IMR-90 (cell line): Measurements from ENCODE around the gene ZNF514. TPM values are rescaled to one million over a fixed set of nuclear protein-coding genes. Genes with fewer than 3 reads are reported as not detected.

Experiments
- ATAC-seq: fragments of 200-7000 bp; cut with Tn5 transposase; 2 replicates; pipeline ENCODE4 v1.9.1; 2020; ENCODE audit warnings: low read depth, mild to moderate bottlenecking, moderate library complexity
- BruUV-seq: library from RNA; stranded (reverse); fragments of 400-500 nt; replicated peaks from 2 replicates; lab custom pipeline; 2021; lab: Mats Ljungman, UMichigan
- CTCF ChIA-PET: fragments of 300-600 bp; formaldehyde crosslinking; extraction: SDS; loops from one replicate; lab custom pipeline; 2021; ENCODE audit warnings: antibody characterized with exemption; lab: Yijun Ruan, JAX
- POLR2A ChIA-PET: fragments of 300-600 bp; sonication (Branson Sonifier 250); formaldehyde crosslinking; loops from one replicate; lab custom pipeline; 2022; ENCODE audit warnings: antibody characterized with exemption; ENCODE audit not compliant: unreplicated experiment; lab: Charles Lee
- DNase-seq: peaks from one replicate; pipeline ENCODE4 v3.0.0; 2013
- H2AFZ ChIP-seq: replicated peaks from 2 replicates; pipeline ENCODE3; 2013; ENCODE audit warnings: low read length, mild to moderate bottlenecking; ENCODE audit not compliant: poor library complexity
- H2AK5ac ChIP-seq: 2 replicates; pipeline ENCODE4 v1.6.1; 2013; ENCODE audit warnings: low read depth, low read length, inconsistent platforms
- H2AK9ac ChIP-seq: replicated peaks from 2 replicates; pipeline ENCODE3; 2013; ENCODE audit warnings: mild to moderate bottlenecking, low read depth, low read length, moderate library complexity; ENCODE audit not compliant: poor library complexity
- H2BK120ac ChIP-seq: 2 replicates; pipeline ENCODE4 v1.6.1; 2013; ENCODE audit warnings: low read depth, low read length, inconsistent platforms
- H2BK15ac ChIP-seq: 3 replicates; pipeline ENCODE4 v1.6.1; 2013; ENCODE audit warnings: low read depth, low read length, inconsistent platforms
- H2BK20ac ChIP-seq: 2 replicates; pipeline ENCODE4 v1.6.1; 2013; ENCODE audit warnings: low read depth, mild to moderate bottlenecking, inconsistent platforms, low read length, moderate library complexity
- H2BK5ac ChIP-seq: 2 replicates; pipeline ENCODE4 v1.6.1; 2013; ENCODE audit warnings: mild to moderate bottlenecking, low read depth, low read length, inconsistent platforms; ENCODE audit not compliant: poor library complexity, severe bottlenecking
- H3K14ac ChIP-seq: replicated peaks from 2 replicates; pipeline ENCODE4 v1.6.1; 2013; ENCODE audit warnings: low read depth, low read length, inconsistent platforms
- H3K18ac ChIP-seq: 2 replicates; pipeline ENCODE4 v1.6.1; 2013; ENCODE audit warnings: low read depth, low read length, control low read depth
- H3K23ac ChIP-seq: 2 replicates; pipeline ENCODE4 v1.6.1; 2013; ENCODE audit warnings: low read depth, low read length, inconsistent platforms
- H3K27ac ChIP-seq: 2 replicates; pipeline ENCODE4 v1.5.1; 2013; ENCODE audit warnings: mild to moderate bottlenecking, control low read depth, low read length; ENCODE audit not compliant: insufficient read depth
- H3K27me3 ChIP-seq: 2 replicates; pipeline ENCODE4 v1.6.1; 2013; ENCODE audit warnings: low read length; ENCODE audit not compliant: control insufficient read depth, insufficient read depth
- H3K36me3 ChIP-seq: 2 replicates; pipeline ENCODE4 v1.6.1; 2013; ENCODE audit warnings: low read length, mixed read lengths; ENCODE audit not compliant: control insufficient read depth, insufficient read depth
- H3K4ac ChIP-seq: 2 replicates; pipeline ENCODE4 v1.6.1; 2013; ENCODE audit warnings: low read depth, low read length, inconsistent platforms
- H3K4me1 ChIP-seq: 2 replicates; pipeline ENCODE4 v1.6.1; 2013; ENCODE audit warnings: low read length, mixed read lengths; ENCODE audit not compliant: control insufficient read depth, insufficient read depth
- H3K4me2 ChIP-seq: 2 replicates; pipeline ENCODE4 v1.6.1; 2013; ENCODE audit warnings: low read depth, mild to moderate bottlenecking, control low read depth, low read length, moderate library complexity
- H3K4me3 ChIP-seq: 2 replicates; pipeline ENCODE4 v1.5.1; 2013; ENCODE audit warnings: low read depth, mild to moderate bottlenecking, control low read depth, low read length, moderate library complexity; ENCODE audit not compliant: insufficient read depth
- H3K56ac ChIP-seq: 2 replicates; pipeline ENCODE4 v1.6.1; 2013; ENCODE audit warnings: low read length, inconsistent platforms; ENCODE audit not compliant: insufficient read depth; ENCODE audit errors: extremely low read depth
- H3K79me1 ChIP-seq, 2 experiments: 2 replicates each; pipeline ENCODE4 v1.6.1; 2013; ENCODE audit warnings: low read length in 2 of 2, inconsistent platforms in 1 of 2, low read depth in 1 of 2
- H3K9ac ChIP-seq: 2 replicates; pipeline ENCODE4 v1.6.1; 2013; ENCODE audit warnings: low read depth, low read length, control low read depth
- H3K9me1 ChIP-seq: 2 replicates; pipeline ENCODE4 v1.6.1; 2013; ENCODE audit warnings: low read length, inconsistent platforms; ENCODE audit not compliant: insufficient read depth
- H3K9me3 ChIP-seq: 2 replicates; pipeline ENCODE4 v1.6.1; 2013; ENCODE audit warnings: low read length; ENCODE audit not compliant: control insufficient read depth, insufficient read depth
- H4K20me1 ChIP-seq: 2 replicates; pipeline ENCODE4 v1.6.1; 2013; ENCODE audit warnings: low read length, inconsistent platforms; ENCODE audit not compliant: insufficient read depth
- H4K5ac ChIP-seq: 2 replicates; pipeline ENCODE4 v1.6.1; 2013; ENCODE audit warnings: mild to moderate bottlenecking, low read depth, low read length, control low read depth
- H4K8ac ChIP-seq, 2 experiments: 2 replicates each; pipeline ENCODE4 v1.6.1; 2013; ENCODE audit warnings: low read depth in 2 of 2, low read length in 2 of 2, control low read depth in 1 of 2, inconsistent platforms in 1 of 2
- H4K91ac ChIP-seq: 2 replicates; pipeline ENCODE4 v1.6.1; 2013; ENCODE audit warnings: low read depth, low read length, inconsistent platforms; ENCODE audit not compliant: insufficient read depth
- BHLHE40 ChIP-seq: fragments of 150-350 bp; IDR thresholded peaks from 2 replicates; pipeline ENCODE4 v1.6.1; 2016; ENCODE audit warnings: mild to moderate bottlenecking, low read depth, low read length
- ELK1 ChIP-seq: fragments of 150-350 bp; IDR thresholded peaks from 2 replicates; pipeline ENCODE4 v1.6.1; 2016; ENCODE audit warnings: low read depth, mild to moderate bottlenecking, low read length, moderate library complexity, borderline replicate concordance
- WGBS, 2 experiments: methylation state at CpG; one replicate each; pipeline versions ENCODE4 v1.1.5 to v1.1.7; 2013; ENCODE audit warnings: missing lambda C conversion rate in 2 of 2; ENCODE audit not compliant: insufficient read length in 1 of 2; ENCODE audit errors: extremely low coverage in 2 of 2; 5-methylcytosine and 5-hydroxymethylcytosine counted together
- dilution Hi-C: fragments of 300-500 bp; cut with HindIII; formaldehyde crosslinking; loops from one replicate; pipeline ENCODE4 v1.14.3; 2018; ENCODE audit warnings: low sequenced_read_pairs; ENCODE audit not compliant: unreplicated experiment
- in situ Hi-C: fragments of 300-500 bp; cut with MboI; formaldehyde crosslinking; loops from 3 replicates; pipeline ENCODE4 v1.14.3; 2019; ENCODE audit warnings: low sequenced_read_pairs, inconsistent platforms, mixed read lengths
- intact Hi-C: fragments of 100-400 bp; cut with micrococcal nuclease; formaldehyde crosslinking; loops from 2 replicates; pipeline ENCODE4 v1.10.0; 2022
- polyA plus RNA-seq, 3 experiments: library from polyadenylated mRNA; depleted of rRNA; stranded (reverse); fragments of >200 nt; gene quantifications; 2 replicates each; pipeline ENCODE4 v1.2.3, GENCODE V29; 2012; ENCODE audit warnings: low replicate concordance in 1 of 3
- total RNA-seq: library from RNA; depleted of rRNA; stranded (reverse); fragments of >200 nt; gene quantifications from 2 replicates; pipeline ENCODE4 v1.2.3, GENCODE V29; 2012

The ZNF514 gene
- total and polyA plus RNA-seq, 2 of the 4 experiments (the other 2 are of a cell fraction): 5.3 to 6.5 TPM

GRCh38 chr2:95179451-95179850 is 19.8 kb upstream of the ZNF514 start:
- no TSS peak for BruUV-seq
- H3K27me3 ChIP-seq: no peaks in the 10 kb centered on the region

More at GRCh38 chr2:95179451-95179850, 19.8 kb upstream of the ZNF514 start:
- Histone ChIP-seq H3K9me3 (peaks cover 18% of the 10 kb centered on the region), H3K27ac (no peak overlapping the region), H3K4me1 (no peaks in the 10 kb centered on the region), H3K4me3 (no peak overlapping the region), H3K56ac (no peak overlapping the region), H2BK20ac (no peak overlapping the region), H3K4me2 (no peak overlapping the region), H2AK5ac (no peak overlapping the region), H3K14ac (no peak overlapping the region), H3K36me3 (peaks cover 38% of the 10 kb centered on the region), H4K20me1 (no peaks in the 10 kb centered on the region), H4K8ac (no peak overlapping the region), H3K9me1 (no peaks in the 10 kb centered on the region), H2BK120ac (no peak overlapping the region), H4K91ac (no peak overlapping the region), H4K5ac (no peak overlapping the region), H3K18ac (no peak overlapping the region), H2AFZ (no peak overlapping the region), H3K23ac (no peak overlapping the region), H3K4ac (no peak overlapping the region), H3K79me1 (peaks cover 13 to 17% of the 10 kb centered on the region in 2 experiments), H2AK9ac (no peak overlapping the region), H2BK5ac (no peak overlapping the region), H2BK15ac (no peak overlapping the region), H3K9ac (no peak overlapping the region)
- ATAC-seq: no peak
- in situ Hi-C loops: no loop called here
- dilution Hi-C loops: no loop called here
- no peak for DNase-seq
- 88% methylated on average over 3 of the region's 7 CpGs; no CpG with 5 or more reads in 1 of the 2 experiments for WGBS, 2 experiments
- CTCF ChIA-PET: no interaction called here
- TF ChIP-seq BHLHE40 (no peak), ELK1 (no peak)
- POLR2A ChIA-PET: no interaction called here
- intact Hi-C loops: no loop called here
